ENCODE results near the gene TARBP2.
A peak's percentile ranks its signal among the peaks of the same experiment; 100 is the strongest.
"Not testable (repeated sequence)": the region's sequence is repeated elsewhere in the genome, so short reads cannot be mapped to it uniquely, and the experiment has no call there.

Gene TARBP2

GRCh38 chr12:53515291-53515680 is 14.2 kb downstream of the TARBP2 start:
- DNase-seq, result no peak

- DNase-seq, result no peak
These were observed 15.8 kb downstream of the TARBP2 start for GRCh38 chr12:53516758-53517455.

GRCh38 chr12:53518381-53518780 is 17.3 kb downstream of the TARBP2 start:
- DNase-seq, result no peak

- no peak for DNase-seq
These were observed 22.0 kb downstream of the TARBP2 start for GRCh38 chr12:53523131-53523530.

- no peak for DNase-seq
These were observed 23.4 kb downstream of the TARBP2 start for GRCh38 chr12:53524476-53524875.

GRCh38 chr12:53530061-53530460 is 29.0 kb downstream of the TARBP2 start:
- DNase-seq, result no peak

GRCh38 chr12:53530920-53531319 is 29.8 kb downstream of the TARBP2 start:
- no peak for DNase-seq

- no peak for DNase-seq
These were observed 30.9 kb downstream of the TARBP2 start for GRCh38 chr12:53532021-53532420.

- no peak for DNase-seq
These were observed 31.7 kb downstream of the TARBP2 start for GRCh38 chr12:53532524-53533445.

GRCh38 chr12:53533471-53533870 is 32.4 kb downstream of the TARBP2 start:
- no peak for DNase-seq

- DNase-seq, result no peak
These were observed 35.9 kb downstream of the TARBP2 start for GRCh38 chr12:53536962-53537361.

- DNase-seq, result no peak
These were observed 37.2 kb downstream of the TARBP2 start for GRCh38 chr12:53538209-53538689.

GRCh38 chr12:53539526-53539925 is 38.4 kb downstream of the TARBP2 start:
- DNase-seq, result no peak

- DNase-seq, result peak; percentile 38 to 42
These were observed 42.5 kb downstream of the TARBP2 start for GRCh38 chr12:53543539-53543938.

GRCh38 chr12:53548354-53548753 is 47.3 kb downstream of the TARBP2 start:
- DNase-seq, result not testable (repeated sequence)

- not testable (repeated sequence) for DNase-seq
These were observed 49.0 kb downstream of the TARBP2 start for GRCh38 chr12:53550131-53550530.

- DNase-seq, result no peak
These were observed 49.5 kb downstream of the TARBP2 start for GRCh38 chr12:53550595-53550994.

- DNase-seq, result no peak
These were observed 50.8 kb downstream of the TARBP2 start for GRCh38 chr12:53551889-53552291.

- DNase-seq, result no peak
These were observed 51.6 kb downstream of the TARBP2 start for GRCh38 chr12:53552361-53553327.
